A673 (cell line): Measurements from ENCODE around the gene LILRB3. TPM values are rescaled to one million over a fixed set of nuclear protein-coding genes. Genes with fewer than 3 reads are reported as not detected.
"Not testable (repeated sequence)": the region's sequence is repeated elsewhere in the genome, so short reads cannot be mapped to it uniquely, and the experiment has no call there.

Experiments
- BruUV-seq: library from RNA; stranded (reverse); fragments of 400-500 nt; replicated peaks from 2 replicates; lab custom pipeline; 2021; lab: Mats Ljungman, UMichigan
- CTCF ChIA-PET: fragments of 300-600 bp; sonication (Branson Sonifier 250); formaldehyde crosslinking; loops from one replicate; lab custom pipeline; 2022; ENCODE audit warnings: antibody characterized with exemption; lab: Charles Lee
- POLR2A ChIA-PET: fragments of 300-600 bp; sonication (Branson Sonifier 250); formaldehyde crosslinking; loops from one replicate; lab custom pipeline; 2022; ENCODE audit warnings: antibody characterized with exemption; ENCODE audit not compliant: low non-redundant PET; lab: Charles Lee
- DNase-seq: peaks from one replicate; pipeline ENCODE4 v3.0.0-alpha.2; 2015; ENCODE audit warnings: low spot score
- H3K27ac ChIP-seq: fragments of 200-600 bp; sonication (generic); 2 replicates; pipeline ENCODE4 v1.5.1; 2016; ENCODE audit warnings: mixed run types, low read depth, mild to moderate bottlenecking, mixed read lengths, antibody characterized with exemption, low read length; ENCODE audit not compliant: poor library complexity, severe bottlenecking
- H3K27me3 ChIP-seq: fragments of 200-600 bp; sonication (generic); replicated peaks from 2 replicates; pipeline ENCODE4 v1.6.1; 2017; ENCODE audit warnings: mixed run types, low read depth, mild to moderate bottlenecking, mixed read lengths, antibody characterized with exemption, low read length; ENCODE audit not compliant: insufficient read depth, poor library complexity
- H3K36me3 ChIP-seq: fragments of 200-600 bp; sonication (generic); 2 replicates; pipeline ENCODE4 v1.6.1; 2016; ENCODE audit warnings: mixed run types, mild to moderate bottlenecking, mixed read lengths, antibody characterized with exemption, low read length; ENCODE audit not compliant: insufficient read depth, poor library complexity, severe bottlenecking
- H3K4me1 ChIP-seq: fragments of 200-600 bp; sonication (generic); 2 replicates; pipeline ENCODE4 v1.6.1; 2017; ENCODE audit warnings: mixed run types, mild to moderate bottlenecking, mixed read lengths, antibody characterized with exemption, low read length; ENCODE audit not compliant: insufficient read depth, poor library complexity, severe bottlenecking
- H3K4me3 ChIP-seq: fragments of 200-600 bp; sonication (generic); 2 replicates; pipeline ENCODE4 v1.5.1; 2016; ENCODE audit warnings: low read depth, mixed run types, mild to moderate bottlenecking, mixed read lengths, low read length; ENCODE audit not compliant: poor library complexity, severe bottlenecking
- H3K9me3 ChIP-seq: fragments of 200-600 bp; sonication (generic); 2 replicates; pipeline ENCODE4 v1.6.1; 2016; ENCODE audit warnings: mixed run types, low read depth, mild to moderate bottlenecking, mixed read lengths, antibody characterized with exemption, low read length; ENCODE audit not compliant: poor library complexity, severe bottlenecking
- EZH2 ChIP-seq: fragments of 200-600 bp; sonication (generic); IDR thresholded peaks from 2 replicates; pipeline ENCODE4 v1.6.1; 2017; ENCODE audit warnings: borderline replicate concordance, low read depth, mild to moderate bottlenecking, mixed read lengths, antibody characterized with exemption, low read length; ENCODE audit not compliant: poor library complexity, severe bottlenecking
- intact Hi-C: fragments of 100-400 bp; cut with micrococcal nuclease; formaldehyde crosslinking; loops from one replicate; pipeline ENCODE4 v1.10.0; 2022; ENCODE audit not compliant: unreplicated experiment
- total RNA-seq: library from RNA; stranded (reverse); gene quantifications from 2 replicates; pipeline ENCODE4 v1.2.3, GENCODE V29; 2021
- TF ChIP-seq, protein P1 (sequence below): fragments of 300-800, 200-600 bp; sonication (generic); conservative IDR thresholded peaks from 2 replicates; pipeline ENCODE4 v1.5.1; 2017; ENCODE audit warnings: low read depth, mild to moderate bottlenecking, antibody characterized with exemption, low read length, moderate library complexity, mixed read lengths

LILRB3 gene
- total RNA-seq, 1 experiment from 2014 or later = not detected

DNA sequence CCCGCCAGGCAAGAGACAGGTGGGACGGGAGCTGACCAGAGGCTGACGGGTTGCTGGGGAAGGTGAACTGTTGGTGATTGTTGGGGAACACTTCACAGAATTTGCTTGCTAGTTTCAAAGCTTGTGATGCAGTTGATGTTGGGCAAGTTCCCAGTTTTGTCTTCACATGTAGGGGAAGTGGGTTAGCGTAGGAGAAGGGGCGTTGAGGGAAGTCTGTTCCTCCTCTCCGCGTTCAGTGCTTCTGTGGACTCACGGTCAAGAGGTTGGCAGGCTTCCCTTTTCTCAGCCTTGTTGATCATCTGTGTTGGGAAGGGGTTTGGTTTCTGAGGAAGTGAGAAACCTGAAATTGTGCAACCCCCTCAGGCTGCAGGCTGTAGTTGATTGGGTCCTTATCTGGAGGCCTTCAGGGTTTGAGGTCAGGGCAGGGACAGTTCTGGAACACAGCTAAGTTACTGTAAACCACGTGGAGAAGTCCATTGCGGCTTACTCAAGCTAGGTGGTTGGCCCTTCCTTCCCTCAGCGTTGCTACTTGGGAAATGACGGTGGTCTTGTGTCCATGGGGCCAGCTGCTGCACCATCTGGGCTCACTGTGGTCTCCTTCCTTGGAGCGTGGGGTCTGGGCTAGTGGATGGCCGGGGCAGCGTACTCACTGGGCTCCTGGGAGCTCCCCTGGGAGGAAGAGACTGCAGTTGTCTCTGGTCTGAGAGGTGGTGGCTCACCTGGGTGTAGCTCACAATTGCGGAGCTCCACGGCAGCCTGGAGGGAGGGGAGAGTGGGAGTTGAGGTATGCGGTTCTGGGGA is 14.6 kb downstream of the LILRB3 start:
- H3K4me1 ChIP-seq = peaks cover 39% of the 10 kb centered on the region
- H3K4me3 ChIP-seq = no peak overlapping the region
- H3K27ac ChIP-seq = peak overlapping the region; percentile 13
- POLR2A ChIA-PET = interaction anchor here (0.6 kb wide), 1 partner anchor 708 kb away, joined by 7 read pairs; no protein-coding TSS in a partner anchor
- intact Hi-C loops = no loop called here
- DNase-seq = no peak
- BruUV-seq = no TSS peak
- CTCF ChIA-PET = no interaction called here
- TF ChIP-seq EZH2 = no peak
- TF ChIP-seq, protein P1, sequence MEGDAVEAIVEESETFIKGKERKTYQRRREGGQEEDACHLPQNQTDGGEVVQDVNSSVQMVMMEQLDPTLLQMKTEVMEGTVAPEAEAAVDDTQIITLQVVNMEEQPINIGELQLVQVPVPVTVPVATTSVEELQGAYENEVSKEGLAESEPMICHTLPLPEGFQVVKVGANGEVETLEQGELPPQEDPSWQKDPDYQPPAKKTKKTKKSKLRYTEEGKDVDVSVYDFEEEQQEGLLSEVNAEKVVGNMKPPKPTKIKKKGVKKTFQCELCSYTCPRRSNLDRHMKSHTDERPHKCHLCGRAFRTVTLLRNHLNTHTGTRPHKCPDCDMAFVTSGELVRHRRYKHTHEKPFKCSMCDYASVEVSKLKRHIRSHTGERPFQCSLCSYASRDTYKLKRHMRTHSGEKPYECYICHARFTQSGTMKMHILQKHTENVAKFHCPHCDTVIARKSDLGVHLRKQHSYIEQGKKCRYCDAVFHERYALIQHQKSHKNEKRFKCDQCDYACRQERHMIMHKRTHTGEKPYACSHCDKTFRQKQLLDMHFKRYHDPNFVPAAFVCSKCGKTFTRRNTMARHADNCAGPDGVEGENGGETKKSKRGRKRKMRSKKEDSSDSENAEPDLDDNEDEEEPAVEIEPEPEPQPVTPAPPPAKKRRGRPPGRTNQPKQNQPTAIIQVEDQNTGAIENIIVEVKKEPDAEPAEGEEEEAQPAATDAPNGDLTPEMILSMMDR = no peak
- H3K36me3 ChIP-seq = peaks cover 55% of the 10 kb centered on the region
- H3K9me3 ChIP-seq = no peaks in the 10 kb centered on the region
- H3K27me3 ChIP-seq = no peaks in the 10 kb centered on the region

DNA sequence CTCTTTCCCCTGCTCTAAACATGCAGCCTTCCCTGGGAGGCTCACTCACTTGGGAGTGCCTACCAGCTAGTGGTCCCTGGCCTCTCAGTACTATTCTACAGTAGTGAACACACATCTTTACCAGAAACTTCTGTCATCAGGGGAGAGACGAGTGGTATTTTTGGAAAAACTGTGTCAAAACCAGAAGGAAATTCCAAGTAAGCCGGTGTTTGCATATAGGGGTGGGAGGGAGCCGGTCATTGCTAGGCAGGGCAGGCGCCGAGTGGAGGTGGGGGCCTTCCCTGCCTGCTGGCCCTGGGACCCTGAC is 15.2 kb downstream of the LILRB3 start:
- peaks cover 44% of the 10 kb centered on the region for H3K4me1 ChIP-seq
- H3K27me3 ChIP-seq = no peaks in the 10 kb centered on the region
- POLR2A ChIA-PET = interaction anchor here (0.6 kb wide), 1 partner anchor 708 kb away, joined by 7 read pairs; no protein-coding TSS in a partner anchor
- no peak for DNase-seq
- no peaks in the 10 kb centered on the region for H3K9me3 ChIP-seq
- H3K36me3 ChIP-seq = peaks cover 61% of the 10 kb centered on the region
- CTCF ChIA-PET = no interaction called here
- BruUV-seq = no TSS peak
- intact Hi-C loops = no loop called here
- peak overlapping the region; percentile 13 for H3K27ac ChIP-seq
- no peak overlapping the region for H3K4me3 ChIP-seq
- TF ChIP-seq, protein P1 = no peak
- TF ChIP-seq EZH2 = no peak

DNA sequence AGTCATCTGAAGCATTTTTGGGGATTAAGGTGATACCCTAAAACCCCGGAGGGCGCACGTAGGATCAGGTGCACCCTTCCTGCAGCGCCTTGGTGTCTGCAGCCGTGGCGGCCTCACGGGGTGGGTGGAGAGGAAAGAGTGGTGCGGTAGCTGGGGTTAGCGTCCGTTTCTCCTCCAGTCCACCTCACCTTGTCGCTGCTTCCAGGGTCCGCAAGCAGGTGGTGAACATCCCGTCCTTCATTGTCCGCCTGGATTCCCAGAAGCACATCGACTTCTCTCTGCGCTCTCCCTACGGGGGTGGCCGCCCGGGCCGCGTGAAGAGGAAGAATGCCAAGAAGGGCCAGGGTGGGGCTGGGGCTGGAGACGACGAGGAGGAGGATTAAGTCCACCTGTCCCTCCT is 15.6 kb downstream of the LILRB3 start:
- H3K4me3 ChIP-seq, H3K27me3 ChIP-seq, intact Hi-C loops, H3K9me3 ChIP-seq, BruUV-seq, POLR2A ChIA-PET, CTCF ChIA-PET, H3K27ac ChIP-seq, DNase-seq: not testable (repeated sequence)
- Histone ChIP-seq H3K4me1 (peaks cover 49% of the 10 kb centered on the region), H3K36me3 (peaks cover 65% of the 10 kb centered on the region)

DNA sequence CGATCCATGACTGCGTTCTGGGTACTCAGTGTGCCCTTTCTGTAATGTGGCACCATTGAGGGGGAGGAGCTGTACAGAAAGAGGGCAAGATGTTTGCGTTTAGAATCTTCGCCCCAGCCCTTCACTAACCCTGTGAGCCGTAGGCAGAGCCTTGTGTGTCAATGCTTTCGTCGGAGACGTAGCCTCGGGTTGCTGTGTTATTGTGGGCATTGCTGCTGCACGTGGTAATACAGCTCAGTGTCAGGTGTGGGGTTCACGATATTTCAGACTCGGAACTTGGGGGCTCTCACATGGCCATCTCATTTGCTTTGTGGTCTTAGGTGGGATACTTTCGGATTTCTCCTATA is 16.0 kb downstream of the LILRB3 start:
- peaks cover 69% of the 10 kb centered on the region for H3K36me3 ChIP-seq
- no peak for DNase-seq
- CTCF ChIA-PET = no interaction called here
- H3K27ac ChIP-seq = peak overlapping the region; percentile 21
- no peak for TF ChIP-seq EZH2
- TF ChIP-seq, protein P1 = no peak
- no peaks in the 10 kb centered on the region for H3K9me3 ChIP-seq
- BruUV-seq = no TSS peak
- POLR2A ChIA-PET = interaction anchor here (1.6 kb wide), 1 partner anchor 17 kb away, joined by 6 read pairs; the partner anchor contains the start of gene MBOAT7
- H3K4me1 ChIP-seq = peaks cover 52% of the 10 kb centered on the region
- H3K27me3 ChIP-seq = no peaks in the 10 kb centered on the region
- intact Hi-C loops = no loop called here
- no peak overlapping the region for H3K4me3 ChIP-seq
